GM12878 (cell line): ENCODE results near the gene ETV6. TPM values are rescaled to one million over a fixed set of nuclear protein-coding genes. Genes with fewer than 3 reads are reported as not detected.

Experiments used
- ATAC-seq: fragments of 200-7000 bp; cut with Tn5 transposase; 3 replicates; pipeline ENCODE4 v1.9.1; 2020; ENCODE audit warnings: mild to moderate bottlenecking, moderate library complexity
- BruUV-seq: library from RNA; stranded (reverse); fragments of 400-500 nt; replicated peaks from 2 replicates; lab custom pipeline; 2021; lab: Mats Ljungman, UMichigan
- CTCF ChIA-PET: fragments of 300-600 bp; sonication (Branson Sonifier 250); formaldehyde crosslinking; extraction: SDS; loops from one replicate; lab custom pipeline; 2021; ENCODE audit warnings: inconsistent platforms; lab: Yijun Ruan, JAX
- POLR2A ChIA-PET: fragments of 350-600 bp; formaldehyde crosslinking; extraction: SDS; loops from one replicate; lab custom pipeline; 2021; ENCODE audit warnings: inconsistent platforms; lab: Charles Lee
- RAD21 ChIA-PET: fragments of 300-600 bp; sonication (Branson Sonifier 250); formaldehyde crosslinking; loops from one replicate; lab custom pipeline; 2023; ENCODE audit warnings: antibody characterized with exemption; ENCODE audit not compliant: unreplicated experiment; lab: Charles Lee
- SMC1A ChIA-PET: fragments of 300-600 bp; sonication (Branson Sonifier 250); formaldehyde crosslinking; loops from one replicate; lab custom pipeline; 2023; ENCODE audit not compliant: unreplicated experiment, uncharacterized antibody; lab: Charles Lee
- DNase-seq: peaks from one replicate; pipeline ENCODE4 v3.0.0-alpha.2; 2011; ENCODE audit warnings: low read depth, low spot score
- FAIRE-seq: peaks from 3 replicates; lab custom pipeline; 2011; peaks lifted over from hg19 to GRCh38; lab: Jason Lieb, UNC
- H2AFZ ChIP-seq: 2 replicates; pipeline ENCODE4 v1.6.0; 2011; ENCODE audit warnings: low read depth, low read length, control low read depth; ENCODE audit not compliant: control insufficient read depth
- H3K27ac ChIP-seq: 2 replicates; pipeline ENCODE4 v1.5.1; 2011; ENCODE audit warnings: control low read depth; ENCODE audit not compliant: control insufficient read depth, insufficient read depth
- H3K27me3 ChIP-seq, 2 experiments: replicated peaks in 1 of 2; 2 replicates each; pipeline versions ENCODE4 v1.6.0 to v1.6.1; 2011; ENCODE audit warnings: low read length in 1 of 2; ENCODE audit not compliant: control insufficient read depth in 2 of 2, insufficient read depth in 2 of 2
- H3K36me3 ChIP-seq, 2 experiments: 2 replicates each; pipeline ENCODE4 v1.5.1; 2011; ENCODE audit warnings: low read length in 1 of 2; ENCODE audit not compliant: control insufficient read depth in 2 of 2, insufficient read depth in 2 of 2
- H3K4me1 ChIP-seq: 2 replicates; pipeline ENCODE4 v1.6.1; 2011; ENCODE audit warnings: mild to moderate bottlenecking, low read length, moderate library complexity, mixed read lengths; ENCODE audit not compliant: control insufficient read depth, insufficient read depth
- H3K4me2 ChIP-seq: 2 replicates; pipeline ENCODE4 v1.6.0; 2011; ENCODE audit warnings: control low read depth; ENCODE audit not compliant: control insufficient read depth, insufficient read depth
- H3K4me3 ChIP-seq: fragments of 200-600 bp; sonication (generic); 2 replicates; pipeline ENCODE4 v1.5.1; 2016
- H3K79me2 ChIP-seq: 2 replicates; pipeline ENCODE4 v1.6.0; 2011; ENCODE audit warnings: low read length; ENCODE audit not compliant: control insufficient read depth, insufficient read depth
- H3K9ac ChIP-seq: 2 replicates; pipeline ENCODE4 v1.8.0; 2011; ENCODE audit warnings: low read length, control low read depth, mixed read lengths; ENCODE audit not compliant: control insufficient read depth, insufficient read depth
- H3K9me3 ChIP-seq: replicated peaks from 3 replicates; pipeline ENCODE4 v1.5.1; 2011; ENCODE audit warnings: mild to moderate bottlenecking, low read length; ENCODE audit not compliant: control insufficient read depth, insufficient read depth
- H4K20me1 ChIP-seq: 2 replicates; pipeline ENCODE4 v1.6.0; 2011; ENCODE audit not compliant: control insufficient read depth, insufficient read depth
- HDGF ChIP-seq: fragments of 450-650 bp; IDR thresholded peaks from 2 replicates; pipeline ENCODE4 v1.6.1; 2016; ENCODE audit warnings: antibody characterized with exemption
- MLLT1 ChIP-seq: fragments of 450-650 bp; IDR thresholded peaks from 2 replicates; pipeline ENCODE4 v1.6.1; 2016; ENCODE audit warnings: mild to moderate bottlenecking
- MTA3 ChIP-seq: IDR thresholded peaks from 2 replicates; pipeline ENCODE4 v1.6.1; 2012; ENCODE audit warnings: low read length, inconsistent platforms, borderline replicate concordance
- PBX3 ChIP-seq: IDR thresholded peaks from 2 replicates; pipeline ENCODE4 v1.6.1; 2011; ENCODE audit warnings: mild to moderate bottlenecking, low read depth, low read length, moderate library complexity; ENCODE audit not compliant: insufficient replicate concordance
- POLR2AphosphoS2 ChIP-seq: IDR thresholded peaks from 2 replicates; pipeline ENCODE4 v1.6.1; 2011; ENCODE audit warnings: low read depth, mild to moderate bottlenecking, low read length, improper control_type of control experiment, moderate library complexity
- WGBS: methylation state at CpG from one replicate; pipeline ENCODE4 v1.1.6; 2016; ENCODE audit warnings: low lambda C conversion rate; ENCODE audit not compliant: insufficient replicate concordance, insufficient coverage; ENCODE audit errors: missing lambda C conversion rate; 5-methylcytosine and 5-hydroxymethylcytosine counted together
- in situ Hi-C: fragments of 300-500 bp; cut with MboI; formaldehyde crosslinking; loops from 9 replicates; pipeline ENCODE4 v1.14.3; 2018; ENCODE audit warnings: mixed read lengths
- intact Hi-C: fragments of 100-400 bp; cut with micrococcal nuclease; formaldehyde crosslinking; loops from one replicate; pipeline ENCODE4 v1.14.2; 2022; ENCODE audit not compliant: unreplicated experiment
- polyA plus RNA-seq, 11 experiments: library from polyadenylated mRNA; depleted of rRNA in 4 of 11; unstranded in 6 of 11; stranded (reverse) in 5 of 11; fragments of >200 nt; fragmentation: Nextera tagmentation in 4 of 11; fragmentation: Illumina TruSeq in 1 of 11; extraction: Ambion mirVana in 4 of 11; extraction: Trizol in 1 of 11; gene quantifications; 1 replicate in 1 of 11; 2 replicates in 10 of 11; pipeline versions ENCODE4 v1.2.1 to v1.2.3, GENCODE V29; 2011 to 2016; ENCODE audit warnings: inconsistent platforms in 2 of 11, missing spikeins in 2 of 11, low read depth in 1 of 11
- total RNA-seq, 4 experiments: library from RNA; depleted of rRNA in 3 of 4; stranded (reverse); fragments of >200 nt in 3 of 4; fragmentation: Illumina TruSeq in 1 of 4; extraction: Trizol in 1 of 4; gene quantifications; 2 replicates each; pipeline versions ENCODE4 v1.2.1 to v1.2.3, GENCODE V29; 2013 to 2021

Gene ETV6
- total and polyA plus RNA-seq, 10 of the 15 experiments (the other 5 are each of a cell fraction or from before 2014, with no cell fraction given) = 6.6 to 74.8 (median 24.6) TPM

GRCh38 chr12:11821386-11822080, 172.1 kb downstream of the ETV6 start:
- no peaks in the 10 kb centered on the region for H3K27me3 ChIP-seq
- FAIRE-seq (no peak), ATAC-seq (peak; percentile 16), DNase-seq (no peak)
- POLR2A ChIA-PET = no interaction called here
- peak overlapping the region; percentile 55; the same call in 1 of the 2 replicates for H3K4me3 ChIP-seq
- H3K4me1 ChIP-seq = peaks cover 42% of the 10 kb centered on the region
- H3K27ac ChIP-seq = peak overlapping the region; percentile 83
- no peak overlapping the region for H2AFZ ChIP-seq
- CTCF ChIA-PET = no interaction called here
- peaks cover 8 to 16% of the 10 kb centered on the region in 2 experiments for H3K36me3 ChIP-seq
- RAD21 ChIA-PET = interaction anchor here (0.9 to 2.9 kb wide), 11 partner anchors 9 to 188 kb away, joined by 3 to 10 read pairs (median 4); partner anchors contain the start of gene ETV6
- H3K9ac ChIP-seq = peak overlapping the region; percentile 63; the same call in 1 of the 2 replicates
- BruUV-seq = TSS peak; percentile 93
- intact Hi-C loops = no loop called here
- SMC1A ChIA-PET = interaction anchor here (1.1 to 4.8 kb wide), 11 partner anchors 8 to 212 kb away, joined by 3 to 39 read pairs (median 7); no protein-coding TSS in a partner anchor
- 87% methylated on average over 10 of the region's 10 CpGs for WGBS
- in situ Hi-C loops = no loop called here
- peak overlapping the region; percentile 82 for H3K4me2 ChIP-seq
- TF ChIP-seq HDGF (0 out of 2 replicates have a peak, but pooled peaks have one; percentile 13), MLLT1 (no peak), MTA3 (0 out of 2 replicates have a peak, but pooled peaks have one; percentile 54), POLR2AphosphoS2 (0 out of 2 replicates have a peak, but pooled peaks have one; percentile 9), PBX3 (no peak)
- H3K79me2 ChIP-seq = peaks cover 53% of the 10 kb centered on the region
- no peaks in the 10 kb centered on the region for H4K20me1 ChIP-seq
- no peaks in the 10 kb centered on the region; the same call in 2 of the 3 replicates for H3K9me3 ChIP-seq
